ENCODE data around the gene ABRACL.

The ABRACL gene

GRCh38 chr6:139013185-139013800 is 15.3 kb upstream of the ABRACL start:
- Histone ChIP-seq H3K27me3 (ENCODE audit: insufficient read depth, low read depth) (no peaks in the 10 kb centered on the region), H2AFZ (ENCODE audit: low read depth) (no peak overlapping the region), H3K9ac (no peak overlapping the region), H3K4me2 (no peak overlapping the region), H3K79me2 (ENCODE audit: insufficient read depth, low read depth) (no peaks in the 10 kb centered on the region), H3K36me3 (ENCODE audit: insufficient read depth) (no peaks in the 10 kb centered on the region), H3K4me3 (IDR thresholded peaks at IDR 0.05; ENCODE audit: insufficient read depth, low read depth, low read length) (no peak overlapping the region), H3K4me1 (ENCODE audit: low read depth, poor library complexity, severe bottlenecking) (no peaks in the 10 kb centered on the region), H3K27ac (no peak overlapping the region), H4K20me1 (ENCODE audit: insufficient read depth) (no peaks in the 10 kb centered on the region)
- TF ChIP-seq CTCF (conservative IDR thresholded peaks at IDR 0.05; ENCODE audit: low read depth, low read length): no peak

GRCh38 chr6:139014945-139015344 is 13.6 kb upstream of the ABRACL start:
- no peaks in the 10 kb centered on the region for H3K4me1 ChIP-seq (ENCODE audit: low read depth, poor library complexity, severe bottlenecking)
- H3K4me3 ChIP-seq (IDR thresholded peaks at IDR 0.05; ENCODE audit: insufficient read depth, low read depth, low read length): no peak overlapping the region
- H3K79me2 ChIP-seq (ENCODE audit: insufficient read depth, low read depth): no peaks in the 10 kb centered on the region
- no peaks in the 10 kb centered on the region for H3K36me3 ChIP-seq (ENCODE audit: insufficient read depth)
- H3K9ac ChIP-seq: no peak overlapping the region
- no peak overlapping the region for H3K4me2 ChIP-seq
- H3K27ac ChIP-seq: no peak overlapping the region
- H3K27me3 ChIP-seq (ENCODE audit: insufficient read depth, low read depth): no peaks in the 10 kb centered on the region
- H4K20me1 ChIP-seq (ENCODE audit: insufficient read depth): no peaks in the 10 kb centered on the region
- no peak overlapping the region for H2AFZ ChIP-seq (ENCODE audit: low read depth)
- no peak for TF ChIP-seq CTCF (conservative IDR thresholded peaks at IDR 0.05; ENCODE audit: low read depth, low read length)

GRCh38 chr6:139016337-139017213 is 12.0 kb upstream of the ABRACL start:
- Histone ChIP-seq H3K27ac (no peak overlapping the region), H4K20me1 (ENCODE audit: insufficient read depth) (no peaks in the 10 kb centered on the region)

GRCh38 chr6:139017227-139017626 is 11.3 kb upstream of the ABRACL start:
- H3K4me3 ChIP-seq (IDR thresholded peaks at IDR 0.05; ENCODE audit: insufficient read depth, low read depth, low read length): no peak overlapping the region
- H3K4me2 ChIP-seq: no peak overlapping the region
- H2AFZ ChIP-seq (ENCODE audit: low read depth): no peak overlapping the region
- H3K4me1 ChIP-seq (ENCODE audit: low read depth, poor library complexity, severe bottlenecking): no peaks in the 10 kb centered on the region
- no peaks in the 10 kb centered on the region for H4K20me1 ChIP-seq (ENCODE audit: insufficient read depth)
- H3K27ac ChIP-seq: no peak overlapping the region
- H3K36me3 ChIP-seq (ENCODE audit: insufficient read depth): no peaks in the 10 kb centered on the region
- H3K9ac ChIP-seq: no peak overlapping the region
- no peaks in the 10 kb centered on the region for H3K79me2 ChIP-seq (ENCODE audit: insufficient read depth, low read depth)
- H3K27me3 ChIP-seq (ENCODE audit: insufficient read depth, low read depth): no peaks in the 10 kb centered on the region
- no peak for TF ChIP-seq CTCF (conservative IDR thresholded peaks at IDR 0.05; ENCODE audit: low read depth, low read length)

More at GRCh38 chr6:139016337-139017213, 12.0 kb upstream of the ABRACL start:
- H3K79me2 ChIP-seq (ENCODE audit: insufficient read depth, low read depth): no peaks in the 10 kb centered on the region
- no peaks in the 10 kb centered on the region for H3K27me3 ChIP-seq (ENCODE audit: insufficient read depth, low read depth)
- H3K36me3 ChIP-seq (ENCODE audit: insufficient read depth): no peaks in the 10 kb centered on the region
- no peak for TF ChIP-seq CTCF (conservative IDR thresholded peaks at IDR 0.05; ENCODE audit: low read depth, low read length)
- no peak overlapping the region for H2AFZ ChIP-seq (ENCODE audit: low read depth)
- no peak overlapping the region for H3K4me3 ChIP-seq (IDR thresholded peaks at IDR 0.05; ENCODE audit: insufficient read depth, low read depth, low read length)
- no peak overlapping the region for H3K4me2 ChIP-seq
- no peak overlapping the region for H3K9ac ChIP-seq
- H3K4me1 ChIP-seq (ENCODE audit: low read depth, poor library complexity, severe bottlenecking): no peaks in the 10 kb centered on the region

All from KMS-11 (cell line).